ENCODE data around the gene NAALADL2. TPM values are rescaled to one million over a fixed set of nuclear protein-coding genes. Genes with fewer than 3 reads are reported as not detected.
"Not testable (repeated sequence)": the region's sequence is repeated elsewhere in the genome, so short reads cannot be mapped to it uniquely, and the experiment has no call there.

Gene NAALADL2
- total RNA-seq, 1 experiment from 2014 or later: not detected

DNA sequence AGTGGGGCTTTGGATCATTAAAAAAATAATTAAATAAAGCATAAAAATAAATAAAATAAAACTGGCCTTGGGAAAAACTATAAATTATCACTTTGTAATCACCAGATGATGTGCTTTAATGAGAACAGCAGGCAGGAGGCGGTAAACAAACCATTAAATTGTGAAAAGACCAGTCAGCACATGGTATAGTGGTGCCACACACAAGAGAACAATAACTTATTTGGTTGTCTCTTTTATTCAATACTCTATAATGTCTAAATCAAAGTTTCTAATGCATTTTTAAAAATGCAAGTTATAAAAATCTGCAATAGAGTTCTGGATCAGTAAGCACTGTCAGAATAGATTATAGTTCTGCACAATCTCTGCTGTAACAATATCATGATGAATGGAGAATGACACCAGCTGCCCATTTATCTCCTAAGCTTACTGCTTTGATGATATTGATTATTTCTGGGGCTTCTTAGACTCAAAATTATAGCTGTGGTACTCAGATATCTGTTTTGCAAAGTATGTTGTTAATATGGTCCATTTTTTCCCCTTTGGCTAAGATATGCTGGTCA, 259.3 kb downstream of the NAALADL2 start:
- Histone ChIP-seq H4K20me1 (ENCODE audit: insufficient read depth, low read depth, low read length) (no peaks in the 10 kb centered on the region), H2AFZ (ENCODE audit: low read length) (no peak overlapping the region)
- no peak for DNase-seq

DNA sequence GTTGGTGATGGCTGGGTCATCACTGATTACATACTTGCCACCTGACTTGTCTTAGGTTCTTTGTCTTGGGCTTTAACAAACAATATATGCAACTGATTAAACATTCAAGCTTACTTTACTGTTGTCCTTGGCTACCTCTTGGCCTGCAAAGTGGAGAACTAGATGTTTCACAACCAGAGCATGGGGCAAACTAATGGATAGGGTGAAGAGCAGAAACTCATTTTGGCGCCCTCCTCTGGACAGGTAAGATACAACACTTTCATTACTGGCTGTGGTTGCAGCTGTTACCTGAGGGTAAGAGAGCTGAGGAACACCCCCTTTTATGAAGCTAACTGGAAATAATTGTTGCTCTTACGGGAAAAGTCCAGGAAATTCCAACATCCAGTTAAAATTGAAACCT, 262.1 kb downstream of the NAALADL2 start:
- Histone ChIP-seq H2AFZ (ENCODE audit: low read length) (no peak overlapping the region), H3K9me3 (ENCODE audit: low read length) (peaks cover 19% of the 10 kb centered on the region), H3K4me3 (ENCODE audit: low read length) (no peak overlapping the region), H3K9ac (ENCODE audit: low read length) (no peak overlapping the region), H3K27ac (ENCODE audit: low read length) (no peak overlapping the region), H3K4me2 (ENCODE audit: low read depth, low read length, poor library complexity, severe bottlenecking) (no peak overlapping the region), H4K20me1 (ENCODE audit: insufficient read depth, low read depth, low read length) (no peaks in the 10 kb centered on the region), H3K36me3 (ENCODE audit: insufficient read depth, low read length) (no peaks in the 10 kb centered on the region), H3K9me2 (replicated peaks; ENCODE audit: insufficient read depth, low read length) (no peaks in the 10 kb centered on the region), H3K4me1 (ENCODE audit: low read length) (no peaks in the 10 kb centered on the region), H3K79me2 (ENCODE audit: low read length) (no peaks in the 10 kb centered on the region), H3K27me3 (ENCODE audit: low read length) (no peaks in the 10 kb centered on the region)
- peak; percentile 43 for DNase-seq

More for the DNA sequence above, 259.3 kb downstream of the NAALADL2 start:
- no peaks in the 10 kb centered on the region for H3K4me1 ChIP-seq (ENCODE audit: low read length)
- H3K9me2 ChIP-seq (replicated peaks; ENCODE audit: insufficient read depth, low read length): no peaks in the 10 kb centered on the region
- H3K9me3 ChIP-seq (ENCODE audit: low read length): peaks cover 12% of the 10 kb centered on the region
- no peak overlapping the region for H3K4me2 ChIP-seq (ENCODE audit: low read depth, low read length, poor library complexity, severe bottlenecking)
- H3K9ac ChIP-seq (ENCODE audit: low read length): no peak overlapping the region
- H3K4me3 ChIP-seq (ENCODE audit: low read length): no peak overlapping the region
- no peaks in the 10 kb centered on the region for H3K36me3 ChIP-seq (ENCODE audit: insufficient read depth, low read length)
- H3K79me2 ChIP-seq (ENCODE audit: low read length): no peaks in the 10 kb centered on the region
- no peak overlapping the region for H3K27ac ChIP-seq (ENCODE audit: low read length)
- no peaks in the 10 kb centered on the region for H3K27me3 ChIP-seq (ENCODE audit: low read length)

DNA sequence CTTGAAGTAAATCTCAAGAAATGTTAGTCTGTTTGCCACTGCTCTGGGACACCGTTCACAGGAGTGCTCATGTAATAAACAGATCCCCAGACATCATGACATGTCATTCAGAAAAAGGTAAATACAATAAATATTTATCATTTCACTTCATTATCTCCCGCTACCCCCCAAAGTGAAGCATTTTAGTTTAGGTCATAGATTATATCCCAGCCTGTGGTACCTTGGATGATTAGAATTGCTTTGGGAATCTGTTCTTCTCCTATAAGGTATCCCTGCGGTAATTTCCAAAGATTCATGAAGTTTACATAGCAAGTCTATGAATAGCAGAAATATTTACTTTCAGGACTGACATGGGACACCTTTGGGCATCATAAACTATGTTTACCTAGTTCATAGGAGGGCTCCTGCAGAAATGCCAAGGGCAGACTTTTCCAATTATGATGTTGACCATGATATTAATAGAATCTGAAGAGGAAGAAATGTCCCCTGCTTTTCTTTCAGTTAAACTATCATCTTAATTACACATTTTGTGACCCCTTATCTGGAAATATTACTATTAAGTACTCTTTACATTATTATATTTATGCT, 268.0 kb downstream of the NAALADL2 start:
- Histone ChIP-seq H3K79me2 (ENCODE audit: low read length) (no peaks in the 10 kb centered on the region), H3K27ac (ENCODE audit: low read length) (no peak overlapping the region), H3K9me2 (replicated peaks; ENCODE audit: insufficient read depth, low read length) (no peaks in the 10 kb centered on the region)

DNA sequence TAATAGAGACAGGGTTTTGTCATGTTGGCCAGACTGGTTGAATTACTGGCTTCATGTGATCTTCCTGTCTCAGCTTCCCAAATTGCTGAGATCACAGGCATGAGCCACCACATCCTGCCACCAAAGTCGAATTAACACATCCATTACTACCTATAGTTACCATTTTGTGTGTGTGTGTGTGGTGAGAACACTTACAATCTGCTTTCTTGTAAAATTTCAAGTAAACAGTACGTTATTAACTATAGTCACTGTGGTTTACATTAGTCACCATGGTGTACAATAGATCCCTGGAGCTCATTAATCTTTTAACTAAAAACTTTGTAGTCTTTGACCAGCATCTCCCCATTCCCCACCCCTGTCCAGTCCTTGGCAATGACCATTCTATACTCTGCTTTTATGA, 270.0 kb downstream of the NAALADL2 start:
- no peaks in the 10 kb centered on the region for H3K4me1 ChIP-seq (ENCODE audit: low read length)
- DNase-seq: no peak
- no peaks in the 10 kb centered on the region for H3K79me2 ChIP-seq (ENCODE audit: low read length)
- no peaks in the 10 kb centered on the region for H3K27me3 ChIP-seq (ENCODE audit: low read length)
- no peaks in the 10 kb centered on the region for H3K36me3 ChIP-seq (ENCODE audit: insufficient read depth, low read length)
- peaks cover 11% of the 10 kb centered on the region for H3K9me3 ChIP-seq (ENCODE audit: low read length)
- no peak overlapping the region for H3K4me3 ChIP-seq (ENCODE audit: low read length)
- no peak overlapping the region for H3K9ac ChIP-seq (ENCODE audit: low read length)
- no peak overlapping the region for H3K4me2 ChIP-seq (ENCODE audit: low read depth, low read length, poor library complexity, severe bottlenecking)
- no peaks in the 10 kb centered on the region for H4K20me1 ChIP-seq (ENCODE audit: insufficient read depth, low read depth, low read length)
- no peaks in the 10 kb centered on the region for H3K9me2 ChIP-seq (replicated peaks; ENCODE audit: insufficient read depth, low read length)
- H3K27ac ChIP-seq (ENCODE audit: low read length): no peak overlapping the region
- no peak overlapping the region for H2AFZ ChIP-seq (ENCODE audit: low read length)

More for the DNA sequence above, 268.0 kb downstream of the NAALADL2 start:
- Histone ChIP-seq H3K4me1 (ENCODE audit: low read length) (no peaks in the 10 kb centered on the region), H4K20me1 (ENCODE audit: insufficient read depth, low read depth, low read length) (no peaks in the 10 kb centered on the region), H3K4me2 (ENCODE audit: low read depth, low read length, poor library complexity, severe bottlenecking) (no peak overlapping the region), H3K4me3 (ENCODE audit: low read length) (no peak overlapping the region), H3K9ac (ENCODE audit: low read length) (no peak overlapping the region), H3K9me3 (ENCODE audit: low read length) (peaks cover 16% of the 10 kb centered on the region), H3K36me3 (ENCODE audit: insufficient read depth, low read length) (no peaks in the 10 kb centered on the region), H2AFZ (ENCODE audit: low read length) (no peak overlapping the region), H3K27me3 (ENCODE audit: low read length) (no peaks in the 10 kb centered on the region)
- no peak for DNase-seq

DNA sequence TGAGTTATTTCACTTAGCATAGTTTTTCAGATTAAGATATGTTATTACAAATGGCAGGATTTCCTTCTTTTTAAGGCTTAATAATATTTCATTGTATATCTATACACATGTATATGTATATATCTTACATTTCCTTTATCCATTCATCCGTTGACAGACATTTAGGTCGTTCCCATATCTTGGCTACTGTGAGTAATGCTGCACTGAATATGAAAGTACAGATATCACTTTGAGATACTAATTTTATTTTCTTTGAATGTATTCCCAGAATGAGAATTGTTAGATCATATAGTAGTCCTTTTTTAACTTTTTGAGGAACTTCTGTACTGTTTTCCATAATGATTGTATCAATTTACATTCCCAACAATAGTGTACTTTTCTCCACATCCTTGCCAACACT, 270.4 kb downstream of the NAALADL2 start:
- DNase-seq: no peak
- Histone ChIP-seq H3K9me3 (ENCODE audit: low read length) (peaks cover 7% of the 10 kb centered on the region), H3K27ac (ENCODE audit: low read length) (no peak overlapping the region), H3K36me3 (ENCODE audit: insufficient read depth, low read length) (no peaks in the 10 kb centered on the region), H3K9ac (ENCODE audit: low read length) (no peak overlapping the region), H3K4me2 (ENCODE audit: low read depth, low read length, poor library complexity, severe bottlenecking) (no peak overlapping the region), H2AFZ (ENCODE audit: low read length) (no peak overlapping the region), H4K20me1 (ENCODE audit: insufficient read depth, low read depth, low read length) (no peaks in the 10 kb centered on the region), H3K79me2 (ENCODE audit: low read length) (no peaks in the 10 kb centered on the region), H3K9me2 (replicated peaks; ENCODE audit: insufficient read depth, low read length) (no peaks in the 10 kb centered on the region), H3K27me3 (ENCODE audit: low read length) (no peaks in the 10 kb centered on the region), H3K4me1 (ENCODE audit: low read length) (no peaks in the 10 kb centered on the region), H3K4me3 (ENCODE audit: low read length) (no peak overlapping the region)

DNA sequence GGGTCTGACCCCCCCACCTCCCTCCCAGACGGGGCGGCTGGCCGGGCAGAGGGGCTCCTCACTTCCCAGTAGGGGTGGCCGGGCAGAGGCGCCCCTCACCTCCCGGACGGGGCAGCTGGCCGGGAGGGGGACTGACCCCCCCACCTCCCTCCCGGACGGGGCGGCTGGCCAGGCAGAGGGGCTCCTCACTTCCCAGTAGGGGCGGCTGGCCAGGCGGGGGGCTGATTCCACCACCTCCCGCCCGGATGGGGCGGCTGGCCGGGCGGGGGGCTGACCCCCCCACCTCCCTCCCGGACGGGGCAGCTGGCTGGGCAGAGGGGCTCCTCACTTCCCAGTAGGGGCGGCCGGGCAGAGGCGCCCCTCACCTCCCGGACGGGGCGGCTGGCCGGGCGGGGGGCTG, 272.7 kb downstream of the NAALADL2 start:
- H3K4me2 ChIP-seq (ENCODE audit: low read depth, low read length, poor library complexity, severe bottlenecking); H3K36me3 ChIP-seq (ENCODE audit: insufficient read depth, low read length); DNase-seq; H4K20me1 ChIP-seq (ENCODE audit: insufficient read depth, low read depth, low read length); H3K4me3 ChIP-seq (ENCODE audit: low read length); H3K27ac ChIP-seq (ENCODE audit: low read length); H3K4me1 ChIP-seq (ENCODE audit: low read length); H3K79me2 ChIP-seq (ENCODE audit: low read length); H2AFZ ChIP-seq (ENCODE audit: low read length); H3K9me2 ChIP-seq (replicated peaks; ENCODE audit: insufficient read depth, low read length); H3K27me3 ChIP-seq (ENCODE audit: low read length); H3K9me3 ChIP-seq (ENCODE audit: low read length); H3K9ac ChIP-seq (ENCODE audit: low read length): not testable (repeated sequence)

DNA sequence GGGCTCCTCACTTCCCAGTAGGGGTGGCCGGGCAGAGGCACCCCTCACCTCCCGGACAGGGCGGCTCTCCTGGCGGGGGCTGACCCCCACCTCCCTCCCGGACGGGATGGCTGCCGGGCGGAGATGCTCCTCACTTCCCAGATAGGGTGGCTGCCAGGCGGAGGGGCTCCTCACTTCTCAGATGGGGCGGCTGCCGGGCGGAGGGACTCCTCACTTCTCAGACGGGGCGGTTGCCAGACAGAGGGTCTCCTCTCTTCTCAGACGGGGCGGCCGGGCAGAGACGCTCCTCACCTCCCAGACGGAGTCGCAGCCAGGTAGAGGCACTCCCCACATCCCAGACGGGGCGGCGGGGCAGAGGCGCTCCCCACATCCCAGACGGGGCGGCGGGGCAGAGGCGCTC, 273.6 kb downstream of the NAALADL2 start:
- H3K4me2 ChIP-seq (ENCODE audit: low read depth, low read length, poor library complexity, severe bottlenecking); H3K9ac ChIP-seq (ENCODE audit: low read length); H2AFZ ChIP-seq (ENCODE audit: low read length); H3K79me2 ChIP-seq (ENCODE audit: low read length); H3K4me1 ChIP-seq (ENCODE audit: low read length); H3K9me2 ChIP-seq (replicated peaks; ENCODE audit: insufficient read depth, low read length); DNase-seq; H3K27ac ChIP-seq (ENCODE audit: low read length); H3K36me3 ChIP-seq (ENCODE audit: insufficient read depth, low read length); H3K4me3 ChIP-seq (ENCODE audit: low read length); H3K27me3 ChIP-seq (ENCODE audit: low read length); H4K20me1 ChIP-seq (ENCODE audit: insufficient read depth, low read depth, low read length); H3K9me3 ChIP-seq (ENCODE audit: low read length): not testable (repeated sequence)

DNA sequence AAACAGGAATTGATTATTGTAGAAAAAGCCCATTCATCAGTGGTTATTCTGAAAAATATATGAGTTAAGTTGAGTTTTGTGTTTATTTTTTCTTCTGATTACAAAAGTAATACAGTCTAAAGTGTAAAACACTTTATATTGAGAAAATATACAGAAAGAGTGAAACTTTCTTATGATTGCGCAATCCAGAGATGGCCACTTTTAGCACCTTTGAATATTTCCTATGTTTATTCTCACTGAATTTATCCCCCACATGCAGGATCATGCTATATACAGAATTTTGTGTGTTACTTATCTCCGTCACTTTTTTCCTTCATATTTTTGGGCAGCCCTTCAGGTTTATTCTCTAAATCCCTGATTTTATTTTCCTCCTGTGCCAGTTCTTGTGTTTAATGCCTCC, 285.2 kb downstream of the NAALADL2 start:
- Histone ChIP-seq H3K4me1 (ENCODE audit: low read length) (no peaks in the 10 kb centered on the region), H2AFZ (ENCODE audit: low read length) (no peak overlapping the region), H3K9ac (ENCODE audit: low read length) (no peak overlapping the region), H4K20me1 (ENCODE audit: insufficient read depth, low read depth, low read length) (no peaks in the 10 kb centered on the region), H3K4me2 (ENCODE audit: low read depth, low read length, poor library complexity, severe bottlenecking) (no peak overlapping the region), H3K9me3 (ENCODE audit: low read length) (peaks cover 21% of the 10 kb centered on the region), H3K79me2 (ENCODE audit: low read length) (no peaks in the 10 kb centered on the region), H3K27ac (ENCODE audit: low read length) (no peak overlapping the region), H3K4me3 (ENCODE audit: low read length) (no peak overlapping the region), H3K9me2 (replicated peaks; ENCODE audit: insufficient read depth, low read length) (no peaks in the 10 kb centered on the region), H3K36me3 (ENCODE audit: insufficient read depth, low read length) (no peaks in the 10 kb centered on the region), H3K27me3 (ENCODE audit: low read length) (no peaks in the 10 kb centered on the region)
- no peak for DNase-seq
